SH-SY5Y (cell line): ENCODE data around the gene SKP2.

Source experiments
- GATA2 ChIP-seq: IDR thresholded peaks from 2 replicates; pipeline ENCODE4 v1.6.1; 2011; ENCODE audit warnings: mild to moderate bottlenecking, low read depth, low read length
- GATA3 ChIP-seq: IDR thresholded peaks from 2 replicates; pipeline ENCODE4 v1.6.1; 2011; ENCODE audit warnings: low read depth, mild to moderate bottlenecking, low read length, moderate library complexity

DNA sequence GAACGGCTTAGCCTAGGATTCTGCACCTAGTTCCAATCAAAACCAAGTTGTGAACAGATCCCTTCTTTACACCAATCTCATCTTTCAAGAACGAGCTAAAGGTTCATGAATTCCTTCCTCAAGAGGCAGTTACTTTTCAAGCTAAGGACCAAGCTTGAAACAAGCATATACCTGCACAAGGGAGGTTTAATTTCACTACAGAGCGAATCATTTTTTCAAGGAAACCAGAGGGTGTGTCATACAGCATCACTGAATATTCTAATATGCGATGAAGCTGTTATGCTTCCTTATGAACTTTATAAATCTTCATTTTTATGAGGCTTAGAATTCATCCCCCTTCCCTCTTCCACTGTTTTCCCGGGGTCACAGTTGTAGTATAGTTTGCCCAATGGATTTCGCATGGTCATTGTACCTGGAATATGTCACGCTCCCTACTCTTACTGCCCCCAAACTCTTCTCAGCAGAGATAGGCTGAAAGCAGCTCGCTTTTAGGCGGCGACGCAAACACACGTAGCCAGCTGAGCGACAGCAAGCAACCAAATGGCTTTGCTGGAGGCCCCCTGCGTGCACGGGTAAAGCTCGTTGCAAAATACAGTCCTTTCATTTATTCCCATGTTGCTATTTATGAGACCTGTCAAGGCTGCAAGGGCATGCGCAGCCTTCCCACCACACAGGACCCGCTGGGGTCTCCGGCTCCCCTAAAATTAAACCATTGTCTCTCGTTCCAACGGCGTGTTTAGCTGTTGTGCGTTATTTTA lies 1.1 kb upstream of the SKP2 start:
- TF ChIP-seq GATA3: no peak
- TF ChIP-seq GATA2: no peak
